Liver (tissue), 3 donors: ENCODE data around the gene RINT1.

Source experiments
- EGR1 ChIP-seq, 2 donors: IDR thresholded peaks; 2 replicates each; pipeline ENCODE4 v1.6.1; 2016 to 2018; ENCODE audit warnings: antibody characterized with exemption in 2 of 2, low read depth in 2 of 2
- JUND ChIP-seq, 2 donors: IDR thresholded peaks; 2 replicates each; pipeline ENCODE4 v1.6.1; 2016; ENCODE audit warnings: antibody characterized with exemption in 2 of 2
- REST ChIP-seq: IDR thresholded peaks from 2 replicates; pipeline ENCODE4 v1.6.1; 2016; ENCODE audit warnings: antibody characterized with exemption, mild to moderate bottlenecking
- TAF1 ChIP-seq: conservative IDR thresholded peaks from 2 replicates; pipeline ENCODE4 v1.6.1; 2016; ENCODE audit warnings: antibody characterized with exemption, mild to moderate bottlenecking
- TF ChIP-seq, protein P1 (sequence below): fragments of 150-350 bp; IDR thresholded peaks from 2 replicates; pipeline ENCODE4 v1.5.1; 2017; ENCODE audit warnings: improper control_type of control experiment, low read depth, low read length; ENCODE audit not compliant: missing input control
- TF ChIP-seq, protein P2 (sequence below): IDR thresholded peaks from 2 replicates; pipeline ENCODE4 v1.6.1; 2016; ENCODE audit warnings: antibody characterized with exemption
- donor health status: healthy.
- donor health status: healthy.

- TF ChIP-seq, protein P1, sequence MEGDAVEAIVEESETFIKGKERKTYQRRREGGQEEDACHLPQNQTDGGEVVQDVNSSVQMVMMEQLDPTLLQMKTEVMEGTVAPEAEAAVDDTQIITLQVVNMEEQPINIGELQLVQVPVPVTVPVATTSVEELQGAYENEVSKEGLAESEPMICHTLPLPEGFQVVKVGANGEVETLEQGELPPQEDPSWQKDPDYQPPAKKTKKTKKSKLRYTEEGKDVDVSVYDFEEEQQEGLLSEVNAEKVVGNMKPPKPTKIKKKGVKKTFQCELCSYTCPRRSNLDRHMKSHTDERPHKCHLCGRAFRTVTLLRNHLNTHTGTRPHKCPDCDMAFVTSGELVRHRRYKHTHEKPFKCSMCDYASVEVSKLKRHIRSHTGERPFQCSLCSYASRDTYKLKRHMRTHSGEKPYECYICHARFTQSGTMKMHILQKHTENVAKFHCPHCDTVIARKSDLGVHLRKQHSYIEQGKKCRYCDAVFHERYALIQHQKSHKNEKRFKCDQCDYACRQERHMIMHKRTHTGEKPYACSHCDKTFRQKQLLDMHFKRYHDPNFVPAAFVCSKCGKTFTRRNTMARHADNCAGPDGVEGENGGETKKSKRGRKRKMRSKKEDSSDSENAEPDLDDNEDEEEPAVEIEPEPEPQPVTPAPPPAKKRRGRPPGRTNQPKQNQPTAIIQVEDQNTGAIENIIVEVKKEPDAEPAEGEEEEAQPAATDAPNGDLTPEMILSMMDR, result no peak
- no peak for TF ChIP-seq JUND (IDR thresholded peaks at IDR 0.05)
- TF ChIP-seq REST, result no peak
- TF ChIP-seq TAF1, result no peak
- TF ChIP-seq, protein P2, sequence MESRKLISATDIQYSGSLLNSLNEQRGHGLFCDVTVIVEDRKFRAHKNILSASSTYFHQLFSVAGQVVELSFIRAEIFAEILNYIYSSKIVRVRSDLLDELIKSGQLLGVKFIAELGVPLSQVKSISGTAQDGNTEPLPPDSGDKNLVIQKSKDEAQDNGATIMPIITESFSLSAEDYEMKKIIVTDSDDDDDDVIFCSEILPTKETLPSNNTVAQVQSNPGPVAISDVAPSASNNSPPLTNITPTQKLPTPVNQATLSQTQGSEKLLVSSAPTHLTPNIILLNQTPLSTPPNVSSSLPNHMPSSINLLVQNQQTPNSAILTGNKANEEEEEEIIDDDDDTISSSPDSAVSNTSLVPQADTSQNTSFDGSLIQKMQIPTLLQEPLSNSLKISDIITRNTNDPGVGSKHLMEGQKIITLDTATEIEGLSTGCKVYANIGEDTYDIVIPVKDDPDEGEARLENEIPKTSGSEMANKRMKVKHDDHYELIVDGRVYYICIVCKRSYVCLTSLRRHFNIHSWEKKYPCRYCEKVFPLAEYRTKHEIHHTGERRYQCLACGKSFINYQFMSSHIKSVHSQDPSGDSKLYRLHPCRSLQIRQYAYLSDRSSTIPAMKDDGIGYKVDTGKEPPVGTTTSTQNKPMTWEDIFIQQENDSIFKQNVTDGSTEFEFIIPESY, result no peak
- TF ChIP-seq EGR1 (IDR thresholded peaks at IDR 0.05; ENCODE audit: low read depth in 2 of 2), result no peak
Measured at GRCh38 chr7:105532709-105533460, 884 bp downstream of the RINT1 start.
